Smooth muscle cell of bladder (primary cell): Measurements from ENCODE around the gene RAI2. TPM values are rescaled to one million over a fixed set of nuclear protein-coding genes. Genes with fewer than 3 reads are reported as not detected.

Experiments used
- total RNA-seq: library from RNA; depleted of rRNA; stranded (reverse); fragments of >200 nt; gene quantifications from 2 replicates; pipeline ENCODE4 v1.2.3, GENCODE V29; 2014

The RAI2 gene
- 0.14 and 0.92 TPM in 2 replicates for total RNA-seq

DNA sequence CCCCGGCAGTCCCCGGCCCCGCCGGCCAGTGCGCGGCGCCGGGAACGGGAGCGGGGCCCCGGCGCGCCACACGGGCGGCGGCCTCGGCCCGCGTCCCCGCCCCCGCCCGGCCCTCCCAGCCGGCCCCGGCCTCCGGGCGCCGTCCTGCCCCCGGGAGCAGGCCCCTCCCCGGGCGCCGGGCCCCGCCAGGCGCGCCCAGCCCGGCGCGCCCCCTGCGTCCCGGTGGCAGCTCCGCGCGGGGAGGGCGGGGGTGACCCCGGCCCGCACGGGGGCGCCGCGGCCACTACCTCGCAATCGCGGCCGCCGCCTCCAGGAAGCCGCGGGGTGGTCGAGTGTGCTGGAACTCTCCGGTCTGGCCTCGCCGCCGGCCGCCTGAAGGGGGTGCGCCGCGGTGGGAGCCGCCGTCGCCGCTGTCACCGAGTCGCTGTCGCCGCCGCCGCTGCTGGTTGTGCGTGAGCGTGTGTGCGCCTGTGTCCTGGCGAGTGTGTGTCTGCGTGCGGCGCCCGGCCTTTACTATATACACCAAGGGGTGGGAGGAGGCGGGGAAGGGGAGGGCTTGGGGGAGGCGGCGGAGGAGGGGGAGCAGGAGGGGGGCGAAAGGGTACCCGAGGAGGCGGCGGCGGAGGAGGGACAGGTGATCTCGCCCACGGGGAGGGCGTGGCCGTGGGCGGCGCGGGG lies at the start of gene RAI2:
Gene RAI2, minus strand, starts transcription at position 488 of the 678 bp plus-strand sequence. CDS start 59,288 bp downstream, outside the sequence.

Other genes starting within 250 kb of the RAI2 start
- 6.4 and 7.9 TPM in 2 replicates for gene SCML1, start 123.8 kb downstream of the RAI2 start, total RNA-seq